Inflammatory macrophage (primary cell): Measurements from ENCODE around the gene FABP7.
"Not testable (repeated sequence)": the region's sequence is repeated elsewhere in the genome, so short reads cannot be mapped to it uniquely, and the experiment has no call there.

Experiments used
- DNase-seq, 2 donors: peaks; one replicate each; pipeline ENCODE4 v3.0.0-alpha.2; 2020 to 2022
- total RNA-seq, 18 experiments: gene quantifications; one replicate each; lab custom pipeline; 2026; ENCODE audit warnings: mixed read lengths in 6 of 18, inconsistent platforms in 2 of 18; lab: John Stamatoyannopoulos, UW

Gene FABP7
- total RNA-seq, result 0 to 0.08 (median 0) reads per million in 18 experiments

DNA sequence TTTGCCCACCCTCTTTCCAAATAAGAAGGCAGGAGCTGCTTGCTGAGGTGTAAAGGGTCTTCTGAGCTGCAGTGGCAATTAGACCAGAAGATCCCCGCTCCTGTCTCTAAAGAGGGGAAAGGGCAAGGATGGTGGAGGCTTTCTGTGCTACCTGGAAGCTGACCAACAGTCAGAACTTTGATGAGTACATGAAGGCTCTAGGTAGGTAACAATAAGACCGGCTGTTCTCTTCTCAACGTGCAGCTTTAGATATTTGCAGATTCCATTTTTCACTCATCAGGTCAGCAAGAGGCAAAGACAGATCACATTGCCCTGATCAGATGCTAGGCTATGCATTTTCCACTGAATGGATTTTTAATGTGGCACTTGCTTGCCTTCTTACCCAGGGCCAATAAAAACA, at the start of gene FABP7:
TSS of gene FABP7 (plus strand) at position 50 of the 400 bp plus-strand sequence. CDS start at position 129, 79 bp downstream.
- DNase-seq, result no peak

DNA sequence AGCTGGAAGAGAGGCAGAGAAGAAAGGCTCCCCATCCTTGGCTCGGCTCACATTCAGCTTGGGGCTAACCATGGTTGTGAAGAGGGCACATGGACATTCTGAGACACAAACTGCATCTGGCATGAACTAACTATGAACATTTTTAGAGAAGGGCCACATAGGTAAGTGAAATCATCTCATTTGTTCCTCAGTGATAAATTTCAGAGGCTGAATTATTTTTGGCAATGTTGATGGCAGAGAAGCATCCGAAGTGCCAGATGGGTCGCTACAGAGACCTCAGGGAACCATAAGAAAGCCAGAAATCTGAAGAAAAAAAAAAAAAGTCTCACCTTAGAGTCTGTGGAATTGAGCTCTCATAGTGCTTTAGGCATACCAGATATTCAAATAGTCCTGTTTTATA, 49.2 kb upstream of the FABP7 start:
- no peak for DNase-seq

DNA sequence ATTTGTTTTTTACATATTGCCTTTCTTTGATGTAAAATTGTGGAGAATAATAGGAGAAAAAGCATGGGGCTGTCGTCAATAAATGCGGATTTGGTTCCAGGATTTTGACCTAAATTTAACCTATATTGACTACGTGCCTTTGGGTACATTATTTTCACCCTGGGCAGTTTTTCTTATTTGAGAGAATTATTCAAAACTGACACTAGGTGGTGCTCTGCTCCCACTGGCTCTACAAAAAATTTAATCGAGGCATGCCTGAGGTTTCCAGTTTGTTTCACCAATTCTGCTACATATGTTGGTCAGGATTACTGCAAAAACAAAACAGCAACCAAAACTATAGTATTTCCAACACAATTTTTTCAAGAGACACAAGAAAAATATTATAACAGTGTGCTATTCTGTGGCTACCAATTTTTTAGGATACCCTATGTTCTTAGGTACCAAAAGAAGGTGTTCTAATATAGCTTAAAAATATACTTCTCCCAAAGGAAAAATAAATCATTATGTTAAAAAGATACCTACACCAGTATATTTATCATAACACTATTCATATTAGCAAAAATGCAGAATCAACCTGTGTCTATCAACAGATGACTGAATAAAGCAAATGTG, 48.6 kb upstream of the FABP7 start:
- DNase-seq, result peak; percentile 37 to 38

GRCh38 chr6:122733259-122733658, 46.3 kb upstream of the FABP7 start:
- DNase-seq, result no peak

GRCh38 chr6:122734529-122735395, 44.8 kb upstream of the FABP7 start:
- no peak for DNase-seq

DNA sequence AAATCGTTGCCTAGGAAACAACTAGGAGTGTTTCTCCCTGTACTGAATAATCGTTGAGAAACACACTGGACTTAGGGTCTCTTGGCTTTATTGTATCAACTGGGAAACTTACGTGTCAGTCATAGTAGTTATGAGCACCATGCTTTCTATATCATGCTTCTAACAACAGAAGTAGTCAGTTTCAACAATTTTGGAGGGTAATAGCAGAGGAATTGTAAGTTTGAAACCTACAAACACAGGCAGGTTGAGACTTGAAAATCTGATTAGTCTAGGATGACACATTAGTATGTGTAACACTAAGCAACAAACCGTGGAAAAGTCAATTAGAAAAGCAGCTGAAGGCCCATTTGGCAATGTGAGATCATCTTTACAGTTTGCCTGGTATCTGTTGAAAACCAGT, 43.9 kb upstream of the FABP7 start:
- no peak for DNase-seq

DNA sequence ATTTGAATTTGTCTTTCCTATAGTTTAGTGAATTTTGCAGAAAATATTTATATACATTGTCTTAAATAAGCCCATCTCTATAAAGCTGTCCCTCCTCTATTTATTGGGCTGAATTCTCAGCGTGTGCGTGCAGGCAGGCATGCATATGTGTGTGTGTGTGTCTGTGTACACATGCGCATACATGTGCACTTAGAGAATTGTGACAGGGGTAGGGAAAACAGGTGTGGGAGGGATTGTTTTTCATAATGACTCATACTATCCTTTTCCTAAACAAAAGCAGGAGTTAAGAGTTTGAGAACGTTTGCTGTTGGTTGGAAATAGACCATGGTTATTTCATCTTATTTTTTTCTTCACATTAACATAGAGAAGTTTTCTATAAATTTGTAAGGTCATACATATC, 43.4 kb upstream of the FABP7 start:
- DNase-seq, result no peak

- DNase-seq, result no peak
These were observed 42.9 kb upstream of the FABP7 start for GRCh38 chr6:122736616-122737015.

DNA sequence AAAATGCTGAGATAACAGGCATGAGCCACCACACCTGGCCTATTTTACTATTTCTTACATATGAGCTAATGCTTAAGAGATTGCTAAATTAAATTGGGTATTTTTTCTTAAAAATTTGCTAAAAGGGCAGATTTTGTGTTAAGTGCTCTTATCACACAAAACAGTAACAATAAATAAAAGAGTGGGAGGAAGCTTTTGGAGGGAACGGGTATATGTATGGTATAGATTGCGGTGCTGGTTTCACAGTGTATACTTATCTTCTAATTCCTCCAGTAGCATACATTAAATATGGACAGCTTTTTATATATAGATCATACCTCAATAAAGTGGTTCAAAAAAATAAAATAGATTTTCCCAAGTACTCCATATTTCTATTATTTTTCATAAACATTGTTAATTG, 39.4 kb upstream of the FABP7 start:
- DNase-seq, result no peak

DNA sequence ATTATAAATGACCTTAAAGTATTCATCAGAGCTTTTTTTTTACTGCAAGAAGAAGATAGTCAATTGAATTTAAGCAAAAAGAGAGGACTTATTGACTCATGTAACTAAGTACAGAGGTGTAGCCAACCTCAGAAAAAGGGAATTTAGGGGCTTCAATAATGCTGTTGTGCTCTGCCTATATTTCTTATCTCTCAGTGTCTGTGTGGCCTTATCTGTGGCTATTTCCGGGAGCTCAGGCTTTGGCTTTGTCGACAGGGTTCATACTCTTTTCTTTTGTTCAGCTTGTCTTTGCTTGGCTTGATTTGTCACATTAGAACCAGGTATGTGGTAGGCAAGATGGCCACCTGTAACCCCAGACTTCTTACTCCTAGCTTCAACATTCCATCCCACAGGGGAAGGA, 38.6 kb upstream of the FABP7 start:
- no peak for DNase-seq

GRCh38 chr6:122744247-122744646, 35.3 kb upstream of the FABP7 start:
- DNase-seq, result peak; percentile 8 to 32

- DNase-seq, result not testable (repeated sequence)
These were observed 34.7 kb upstream of the FABP7 start for GRCh38 chr6:122744856-122745255.

DNA sequence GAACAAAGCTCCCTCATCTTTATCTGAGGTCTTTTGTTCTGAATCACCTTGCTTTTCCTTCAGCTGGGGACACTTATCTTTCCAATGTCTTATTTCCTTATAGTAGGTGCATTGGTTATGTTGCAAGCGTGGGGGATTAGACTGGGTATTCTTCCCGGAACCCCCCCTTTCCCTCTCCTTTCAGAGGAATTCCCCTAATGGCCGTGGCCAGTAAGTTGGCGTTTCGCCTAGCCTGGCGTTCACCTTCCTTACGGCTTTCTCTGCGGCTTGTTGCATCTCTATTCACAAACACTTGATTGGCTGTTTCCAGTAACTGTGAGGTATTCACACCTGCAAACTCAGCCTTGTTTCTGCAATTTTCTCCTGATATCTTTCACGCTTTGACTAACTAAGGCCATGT, 32.8 kb upstream of the FABP7 start:
- DNase-seq, result no peak

GRCh38 chr6:122747573-122747972, 31.9 kb upstream of the FABP7 start:
- DNase-seq, result peak; percentile 31 to 41

DNA sequence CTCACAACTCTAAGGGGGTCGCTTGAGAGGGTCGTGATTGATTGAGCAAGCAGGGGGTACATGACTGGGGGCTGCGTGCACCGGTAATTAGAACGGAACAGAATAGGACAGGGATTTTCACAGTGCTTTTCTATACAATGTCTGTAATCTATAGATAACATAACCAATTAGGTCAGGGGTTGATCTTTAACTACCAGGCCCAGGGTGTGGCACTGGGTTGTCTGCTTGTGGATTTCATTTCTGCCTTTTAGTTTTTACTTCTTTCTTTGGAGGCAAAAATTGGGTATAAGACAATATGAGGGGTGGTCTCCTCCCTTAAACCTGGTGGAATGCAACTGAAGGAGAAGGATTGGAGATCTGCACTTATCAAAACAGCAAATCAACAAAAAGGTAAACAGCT, 30.6 kb upstream of the FABP7 start:
- not testable (repeated sequence) for DNase-seq

DNA sequence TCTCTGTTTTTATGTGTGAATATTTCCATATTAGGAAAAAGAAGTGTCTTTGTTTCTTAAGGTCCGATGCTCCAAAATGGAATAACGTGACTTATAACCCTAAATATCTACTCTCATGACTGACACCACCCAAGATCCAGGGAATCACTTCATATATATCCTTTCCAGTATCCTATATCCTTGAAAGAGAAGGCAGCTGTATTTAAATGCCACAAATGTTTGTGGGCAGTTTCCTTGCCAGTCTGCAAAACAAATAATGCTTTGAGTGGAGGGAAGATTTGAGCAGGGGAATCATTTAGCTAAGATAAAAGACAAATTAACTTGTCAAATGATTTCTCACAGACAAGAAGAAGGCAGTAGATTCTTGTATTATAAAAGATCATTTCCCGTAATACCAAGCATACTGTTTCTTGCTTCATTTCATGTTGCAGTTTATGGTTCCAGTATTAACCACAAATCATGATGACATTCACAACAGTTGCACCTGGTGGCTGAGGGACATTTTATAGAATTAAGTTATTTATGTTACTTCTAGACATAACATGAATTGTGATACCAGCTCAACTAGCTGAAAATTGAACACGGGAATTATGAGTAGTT, 30.0 kb upstream of the FABP7 start:
- no peak for DNase-seq

GRCh38 chr6:122751326-122751725, 28.2 kb upstream of the FABP7 start:
- DNase-seq, result no peak

DNA sequence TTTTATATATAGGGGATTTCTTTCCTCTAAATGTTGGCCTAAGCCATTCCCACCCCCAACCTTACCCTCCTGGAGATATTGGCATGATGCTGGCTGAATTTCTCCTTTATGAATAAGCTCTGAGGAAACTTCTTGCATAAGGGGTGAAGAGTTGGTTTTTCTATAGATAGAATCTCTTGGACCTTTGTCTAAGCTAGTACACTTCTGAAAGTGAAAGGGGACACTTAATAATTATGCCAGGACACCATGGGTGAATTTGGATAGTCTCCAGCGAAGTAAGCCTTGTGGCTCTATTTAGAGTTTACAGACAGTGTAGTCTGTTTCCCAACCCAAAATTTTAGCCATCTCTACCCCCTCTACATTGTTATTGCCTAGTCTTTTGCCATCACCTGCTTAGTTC, 27.1 kb upstream of the FABP7 start:
- peak in 1 of 2 donors; percentile 33 for DNase-seq

GRCh38 chr6:122753000-122753687, 26.4 kb upstream of the FABP7 start:
- DNase-seq, result no peak

GRCh38 chr6:122753688-122754056, 25.8 kb upstream of the FABP7 start:
- no peak for DNase-seq

- DNase-seq, result peak; percentile 27 to 49
These were observed 25.3 kb upstream of the FABP7 start for GRCh38 chr6:122754191-122754731.

DNA sequence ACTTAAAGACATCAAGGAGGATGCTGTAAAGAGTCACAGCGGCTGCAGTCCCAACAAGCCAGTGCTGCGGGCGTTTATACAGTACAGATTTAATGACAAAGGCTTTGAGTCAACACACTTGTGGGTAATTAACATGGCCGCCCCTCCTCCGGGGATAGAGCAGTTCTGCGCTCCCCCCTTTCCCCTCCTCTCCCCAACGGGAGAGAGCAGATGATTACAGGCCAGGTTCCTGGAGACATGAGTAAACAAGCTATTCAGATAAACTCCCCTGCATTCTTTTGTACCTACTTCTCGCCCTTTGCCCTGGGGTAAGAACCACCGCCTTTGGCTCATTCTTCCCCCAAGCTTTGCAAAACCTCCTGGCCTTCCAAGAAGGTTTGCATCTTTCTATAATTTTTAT, 23.6 kb upstream of the FABP7 start:
- no peak for DNase-seq

GRCh38 chr6:122758927-122759334, 20.6 kb upstream of the FABP7 start:
- peak; percentile 51 to 79 for DNase-seq
